HEK293 (cell line): ENCODE results near the gene LDLRAD4.

ENCODE experiments used
- CTCF ChIA-PET: fragments of 350-600 bp; formaldehyde crosslinking; extraction: SDS; loops from one replicate; lab custom pipeline; 2021; ENCODE audit warnings: antibody characterized with exemption; lab: Yijun Ruan, JAX
- POLR2A ChIA-PET: fragments of 300-600 bp; formaldehyde crosslinking; extraction: SDS; loops from one replicate; lab custom pipeline; 2020; ENCODE audit warnings: antibody characterized with exemption, inconsistent platforms; lab: Yijun Ruan, JAX
- H3K27ac ChIP-seq: fragments of 200-500 bp; sonication (Bioruptor generic); 2 replicates; pipeline ENCODE4 v1.5.1; 2014; ENCODE audit warnings: low read depth, low read length, control low read depth, inconsistent platforms; ENCODE audit errors: extremely low read depth
- H3K36me3 ChIP-seq, 2 experiments: fragments of 200-500 bp in 1 of 2; sonication (Bioruptor generic) in 1 of 2; 1 replicate in 1 of 2; 2 replicates in 1 of 2; pipeline ENCODE4 v1.5.1; 2014 to 2017; ENCODE audit warnings: inconsistent platforms in 2 of 2, low read length in 2 of 2; ENCODE audit not compliant: control insufficient read depth in 2 of 2, insufficient read depth in 1 of 2
- H3K4me1 ChIP-seq: fragments of 200-500 bp; sonication (Bioruptor generic); 2 replicates; pipeline ENCODE4 v1.5.1; 2014; ENCODE audit warnings: mild to moderate bottlenecking, low read length, inconsistent platforms; ENCODE audit not compliant: control insufficient read depth, insufficient read depth
- H3K4me3 ChIP-seq: 2 replicates; pipeline ENCODE4 v1.5.1; 2011; ENCODE audit warnings: low read depth, mild to moderate bottlenecking, control low read depth, low read length, moderate library complexity
- H3K9me3 ChIP-seq: fragments of 200-500 bp; sonication (Bioruptor generic); 2 replicates; pipeline ENCODE4 v1.5.1; 2014; ENCODE audit warnings: low read depth, low read length, inconsistent platforms; ENCODE audit not compliant: control insufficient read depth, insufficient read depth
- ATF2 ChIP-seq: fragments of 450-650 bp; formaldehyde crosslinking; IDR thresholded peaks from 2 replicates; pipeline ENCODE4 v1.5.1; 2016; ENCODE audit warnings: missing biosample characterization, missing genetic modification characterization, low read depth
- HOXA7 ChIP-seq: sonication (generic); formaldehyde crosslinking; IDR thresholded peaks from 2 replicates; pipeline ENCODE4 v1.8.1; 2022; ENCODE audit warnings: missing genetic modification reagents, borderline replicate concordance
- REPIN1 ChIP-seq: fragments of 450-650 bp; formaldehyde crosslinking; IDR thresholded peaks from 2 replicates; pipeline ENCODE4 v1.5.1; 2017; ENCODE audit warnings: missing biosample characterization, missing genetic modification characterization, low read depth
- ZBTB10 ChIP-seq: fragments of 450-650 bp; formaldehyde crosslinking; IDR thresholded peaks from 2 replicates; pipeline ENCODE4 v1.5.1; 2016; ENCODE audit warnings: missing biosample characterization, missing genetic modification characterization
- ZNF155 ChIP-seq: fragments of 450-650 bp; formaldehyde crosslinking; IDR thresholded peaks from 2 replicates; pipeline ENCODE4 v1.5.1; 2016; ENCODE audit warnings: missing biosample characterization, missing genetic modification characterization
- ZNF292 ChIP-seq: fragments of 450-650 bp; formaldehyde crosslinking; IDR thresholded peaks from 2 replicates; pipeline ENCODE4 v1.5.1; 2016; ENCODE audit warnings: low read depth, missing biosample characterization, missing genetic modification characterization, borderline replicate concordance
- ZNF391 ChIP-seq: fragments of 450-650 bp; formaldehyde crosslinking; IDR thresholded peaks from 2 replicates; pipeline ENCODE4 v1.5.1; 2016; ENCODE audit warnings: low read depth, missing biosample characterization, missing genetic modification characterization, borderline replicate concordance
- ZNF426 ChIP-seq: fragments of 450-650 bp; formaldehyde crosslinking; IDR thresholded peaks from 2 replicates; pipeline ENCODE4 v1.5.1; 2017; ENCODE audit warnings: missing biosample characterization, missing genetic modification characterization, mild to moderate bottlenecking, inconsistent platforms, moderate library complexity
- ZNF544 ChIP-seq: fragments of 450-650 bp; formaldehyde crosslinking; IDR thresholded peaks from 2 replicates; pipeline ENCODE4 v1.5.0; 2017; ENCODE audit warnings: missing biosample characterization, missing genetic modification characterization
- ZNF600 ChIP-seq: fragments of 450-650 bp; formaldehyde crosslinking; IDR thresholded peaks from 2 replicates; pipeline ENCODE4 v1.5.1; 2016; ENCODE audit warnings: missing biosample characterization, missing genetic modification characterization
- ZNF639 ChIP-seq: fragments of 450-650 bp; formaldehyde crosslinking; IDR thresholded peaks from 2 replicates; pipeline ENCODE4 v1.5.1; 2016; ENCODE audit warnings: missing biosample characterization, missing genetic modification characterization
- ZNF664 ChIP-seq: fragments of 450-650 bp; formaldehyde crosslinking; IDR thresholded peaks from 2 replicates; pipeline ENCODE4 v1.5.1; 2016; ENCODE audit warnings: missing biosample characterization, missing genetic modification characterization
- ZNF830 ChIP-seq: fragments of 450-650 bp; IDR thresholded peaks from 2 replicates; pipeline ENCODE4 v1.5.0; 2018; ENCODE audit warnings: missing biosample characterization, missing genetic modification characterization, low read depth, mild to moderate bottlenecking, moderate library complexity
- TF ChIP-seq, protein P1 (sequence below): fragments of 450-650 bp; formaldehyde crosslinking; IDR thresholded peaks from 2 replicates; pipeline ENCODE4 v1.5.1; 2016; ENCODE audit warnings: missing biosample characterization, missing genetic modification characterization
- TF ChIP-seq, protein P2 (sequence below): fragments of 450-650 bp; formaldehyde crosslinking; IDR thresholded peaks from 2 replicates; pipeline ENCODE4 v1.5.1; 2016; ENCODE audit warnings: missing biosample characterization, missing genetic modification characterization

Gene LDLRAD4

GRCh38 chr18:13273800-13274199, 55.2 kb downstream of the LDLRAD4 start (continued):
- TF ChIP-seq ZNF664 (tag by site-specific recombination) = no peak
- TF ChIP-seq, all 188 proteins: peak for 0

DNA sequence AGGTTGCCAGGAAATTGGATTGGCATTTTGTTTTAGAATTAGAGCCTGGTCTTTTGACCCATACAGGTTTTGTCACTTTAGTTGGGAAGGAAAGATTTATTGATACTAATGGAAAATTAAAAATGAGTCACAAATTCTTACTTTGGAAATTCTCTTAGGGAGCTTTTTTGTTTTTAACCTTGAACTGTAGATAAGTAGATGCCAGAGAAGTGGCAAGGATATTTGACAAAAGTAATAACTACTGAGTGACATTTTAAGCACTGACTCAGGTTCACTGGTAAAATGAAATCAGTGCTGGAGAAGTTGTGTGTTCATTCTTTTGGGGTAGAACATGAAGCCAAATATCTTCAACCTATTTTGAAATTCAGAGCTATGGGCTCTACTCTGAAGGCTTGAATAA, 56.5 kb downstream of the LDLRAD4 start:
- Histone ChIP-seq H3K36me3 (no peaks in the 10 kb centered on the region), H3K27ac (no peak overlapping the region), H3K4me3 (no peak overlapping the region), H3K9me3 (no peaks in the 10 kb centered on the region), H3K4me1 (no peaks in the 10 kb centered on the region)
- ChIA-PET CTCF (interaction anchor here (0.6 to 0.9 kb wide), 4 partner anchors 101 to 282 kb away, joined by 3 to 7 read pairs (median 4); no protein-coding TSS in a partner anchor), POLR2A (no interaction called here)
- no peak for TF ChIP-seq ZNF600 (tag by site-specific recombination)
- no peak for TF ChIP-seq HOXA7 (CRISPR knock-in tag)
- TF ChIP-seq, protein P1, sequence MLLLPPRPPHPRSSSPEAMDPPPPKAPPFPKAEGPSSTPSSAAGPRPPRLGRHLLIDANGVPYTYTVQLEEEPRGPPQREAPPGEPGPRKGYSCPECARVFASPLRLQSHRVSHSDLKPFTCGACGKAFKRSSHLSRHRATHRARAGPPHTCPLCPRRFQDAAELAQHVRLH (tag by site-specific recombination) = no peak
- TF ChIP-seq ZNF391 (tag by site-specific recombination) = no peak
- TF ChIP-seq ZNF544 (tag by site-specific recombination) = no peak

DNA sequence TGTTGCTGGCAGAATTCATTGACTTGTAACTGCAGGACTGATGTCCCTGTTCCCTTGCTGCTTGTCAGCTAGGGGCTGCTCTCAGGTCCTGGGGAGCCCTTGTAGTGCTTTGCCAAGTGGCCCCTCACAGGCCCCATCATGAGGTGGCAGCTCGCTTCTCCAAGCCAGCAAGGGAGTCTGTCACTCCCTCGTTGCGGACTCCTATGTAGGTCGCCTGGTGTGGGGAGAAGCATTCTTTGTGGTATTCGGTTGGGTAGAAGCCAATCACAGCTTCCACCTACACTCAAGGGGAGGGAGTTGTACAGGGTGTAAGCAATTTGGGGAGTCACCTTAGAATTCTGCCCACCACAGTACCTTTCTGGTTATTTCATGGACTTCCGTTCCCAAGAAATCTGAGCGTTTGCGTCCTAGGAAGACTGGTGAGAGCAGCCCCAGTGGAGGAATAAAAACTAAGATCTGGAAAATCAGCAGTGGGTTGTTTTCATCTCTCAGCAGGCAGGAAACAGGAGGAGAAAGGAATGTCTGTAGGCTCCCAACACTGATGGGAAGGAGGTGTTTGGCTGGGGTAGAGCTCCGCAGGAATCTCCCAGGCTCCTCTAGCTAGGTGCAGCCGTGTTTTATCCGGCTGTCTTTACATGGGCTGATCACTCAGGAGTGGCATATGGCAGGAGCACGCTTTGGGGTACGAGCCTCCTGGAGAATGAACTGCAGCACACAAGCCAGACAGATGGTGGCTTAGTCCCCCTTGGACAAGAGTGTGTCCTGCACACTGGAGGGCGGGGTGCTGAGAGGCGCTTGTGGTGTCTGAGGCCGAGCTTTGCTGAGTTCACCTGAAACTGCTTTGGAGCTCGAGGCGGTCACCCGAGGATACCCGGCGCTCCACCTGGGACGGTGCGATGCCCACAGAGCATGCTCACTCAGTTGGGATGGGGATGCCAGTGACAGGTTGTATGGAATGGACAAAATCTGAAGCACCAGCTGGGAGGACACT, 58.3 kb downstream of the LDLRAD4 start:
- H3K4me3 ChIP-seq = no peak overlapping the region
- H3K36me3 ChIP-seq = no peaks in the 10 kb centered on the region
- CTCF ChIA-PET = no interaction called here
- no peaks in the 10 kb centered on the region for H3K4me1 ChIP-seq
- TF ChIP-seq, protein P2, sequence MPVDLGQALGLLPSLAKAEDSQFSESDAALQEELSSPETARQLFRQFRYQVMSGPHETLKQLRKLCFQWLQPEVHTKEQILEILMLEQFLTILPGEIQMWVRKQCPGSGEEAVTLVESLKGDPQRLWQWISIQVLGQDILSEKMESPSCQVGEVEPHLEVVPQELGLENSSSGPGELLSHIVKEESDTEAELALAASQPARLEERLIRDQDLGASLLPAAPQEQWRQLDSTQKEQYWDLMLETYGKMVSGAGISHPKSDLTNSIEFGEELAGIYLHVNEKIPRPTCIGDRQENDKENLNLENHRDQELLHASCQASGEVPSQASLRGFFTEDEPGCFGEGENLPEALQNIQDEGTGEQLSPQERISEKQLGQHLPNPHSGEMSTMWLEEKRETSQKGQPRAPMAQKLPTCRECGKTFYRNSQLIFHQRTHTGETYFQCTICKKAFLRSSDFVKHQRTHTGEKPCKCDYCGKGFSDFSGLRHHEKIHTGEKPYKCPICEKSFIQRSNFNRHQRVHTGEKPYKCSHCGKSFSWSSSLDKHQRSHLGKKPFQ (tag by site-specific recombination) = no peak
- TF ChIP-seq ZNF155 (no peak), REPIN1 (tag by site-specific recombination) (no peak), ZNF426 (tag by site-specific recombination) (no peak), ZNF639 (tag by site-specific recombination) (no peak), ZBTB10 (tag by site-specific recombination) (no peak), ZNF292 (tag by site-specific recombination) (no peak), ATF2 (tag by site-specific recombination) (no peak), ZNF830 (tag by site-specific recombination) (no peak)
- H3K9me3 ChIP-seq = no peaks in the 10 kb centered on the region
- POLR2A ChIA-PET = no interaction called here
- H3K27ac ChIP-seq = no peak overlapping the region
